NCI-H2171 treated with DMSO at 0.1 percent for 48 hours (cell line): ENCODE measurements around the gene PKP4.
A peak's percentile ranks its signal among the peaks of the same experiment; 100 is the strongest.

ENCODE experiments used
- DNase-seq: peaks from one replicate; lab custom pipeline; 2025; lab: John Stamatoyannopoulos, UW

The PKP4 gene

GRCh38 chr2:158546412-158547144, 89.8 kb downstream of the PKP4 start:
- no peak for DNase-seq

GRCh38 chr2:158553257-158553656, 96.5 kb downstream of the PKP4 start:
- DNase-seq, result no peak

- no peak for DNase-seq
Measured at GRCh38 chr2:158554996-158555395, 98.2 kb downstream of the PKP4 start.

GRCh38 chr2:158556124-158556523, 99.4 kb downstream of the PKP4 start:
- no peak for DNase-seq

GRCh38 chr2:158557752-158558151, 101.0 kb downstream of the PKP4 start:
- DNase-seq, result no peak

- DNase-seq, result no peak
Measured at GRCh38 chr2:158559252-158559651, 102.5 kb downstream of the PKP4 start.

- DNase-seq, result no peak
Measured at GRCh38 chr2:158560259-158560658, 103.5 kb downstream of the PKP4 start.

GRCh38 chr2:158561054-158561453, 104.3 kb downstream of the PKP4 start:
- DNase-seq, result no peak

GRCh38 chr2:158567208-158567607, 110.5 kb downstream of the PKP4 start:
- no peak for DNase-seq

- DNase-seq, result no peak
Measured at GRCh38 chr2:158569284-158569683, 112.5 kb downstream of the PKP4 start.

GRCh38 chr2:158570869-158571268, 114.1 kb downstream of the PKP4 start:
- no peak for DNase-seq

GRCh38 chr2:158573739-158574138, 117.0 kb downstream of the PKP4 start:
- DNase-seq, result no peak

- DNase-seq, result no peak
Measured at GRCh38 chr2:158575051-158575635, 118.4 kb downstream of the PKP4 start.

- DNase-seq, result no peak
Measured at GRCh38 chr2:158577141-158577540, 120.4 kb downstream of the PKP4 start.

- no peak for DNase-seq
Measured at GRCh38 chr2:158578703-158579330, 122.1 kb downstream of the PKP4 start.

GRCh38 chr2:158579928-158580327, 123.2 kb downstream of the PKP4 start:
- no peak for DNase-seq

- peak; percentile 23 for DNase-seq
Measured at GRCh38 chr2:158580760-158581159, 124.0 kb downstream of the PKP4 start.

GRCh38 chr2:158582670-158583069, 125.9 kb downstream of the PKP4 start:
- DNase-seq, result no peak

GRCh38 chr2:158583923-158584322, 127.2 kb downstream of the PKP4 start:
- no peak for DNase-seq

GRCh38 chr2:158586491-158586890, 129.7 kb downstream of the PKP4 start:
- DNase-seq, result no peak

- DNase-seq, result no peak
Measured at GRCh38 chr2:158589303-158589702, 132.6 kb downstream of the PKP4 start.

- DNase-seq, result peak; percentile 94
Measured at GRCh38 chr2:158598862-158599517, 142.2 kb downstream of the PKP4 start.

- DNase-seq, result no peak
Measured at GRCh38 chr2:158599609-158600008, 142.9 kb downstream of the PKP4 start.
